ENCODE results near the gene KIAA1958. TPM values are rescaled to one million over a fixed set of nuclear protein-coding genes. Genes with fewer than 3 reads are reported as not detected.

The KIAA1958 gene
- polyA plus RNA-seq, 3 donors = 13.0 to 13.6 (median 13.1) TPM

DNA sequence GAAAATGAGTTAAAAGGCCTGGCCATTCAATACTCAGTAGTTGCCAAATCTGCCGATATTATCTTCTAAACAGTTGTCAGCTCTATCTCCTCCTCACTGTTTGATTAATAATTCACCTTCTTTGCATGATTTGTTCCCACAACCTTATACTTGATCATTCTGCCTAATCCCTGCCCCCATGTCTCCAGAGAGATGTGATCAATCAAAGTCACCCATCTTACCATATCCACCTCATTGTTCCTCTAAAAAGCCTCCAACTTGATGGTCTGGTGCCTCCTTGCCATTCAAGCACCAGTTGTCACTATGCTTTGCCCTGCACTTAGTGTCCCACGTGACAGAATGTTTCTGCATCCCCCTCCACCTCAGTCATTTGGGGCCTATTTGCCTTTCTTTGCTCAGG lies 41.3 kb downstream of the KIAA1958 start:
- DNase-seq (ENCODE audit: low read depth in 3 of 3, low spot score in 2 of 3) = no peak

DNA sequence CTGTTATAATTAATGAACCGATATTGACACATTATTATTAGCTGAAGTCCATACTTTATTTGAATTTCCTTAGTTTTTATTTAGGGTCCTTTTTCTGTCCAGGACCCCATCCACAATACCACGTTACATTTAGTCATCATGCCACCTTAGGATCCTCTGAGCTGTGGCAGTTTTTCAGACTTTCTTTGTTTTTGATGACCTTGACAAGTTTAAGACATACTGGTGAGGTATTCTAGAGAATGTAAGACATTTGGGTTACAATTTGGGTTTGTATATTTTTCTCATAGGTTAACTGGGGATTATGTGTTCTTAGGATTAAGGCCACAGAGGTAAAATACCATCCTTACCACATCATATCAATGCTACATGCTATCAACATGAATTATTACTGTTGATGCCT lies 42.7 kb downstream of the KIAA1958 start:
- no peak for DNase-seq (ENCODE audit: low read depth in 3 of 3, low spot score in 2 of 3)

DNA sequence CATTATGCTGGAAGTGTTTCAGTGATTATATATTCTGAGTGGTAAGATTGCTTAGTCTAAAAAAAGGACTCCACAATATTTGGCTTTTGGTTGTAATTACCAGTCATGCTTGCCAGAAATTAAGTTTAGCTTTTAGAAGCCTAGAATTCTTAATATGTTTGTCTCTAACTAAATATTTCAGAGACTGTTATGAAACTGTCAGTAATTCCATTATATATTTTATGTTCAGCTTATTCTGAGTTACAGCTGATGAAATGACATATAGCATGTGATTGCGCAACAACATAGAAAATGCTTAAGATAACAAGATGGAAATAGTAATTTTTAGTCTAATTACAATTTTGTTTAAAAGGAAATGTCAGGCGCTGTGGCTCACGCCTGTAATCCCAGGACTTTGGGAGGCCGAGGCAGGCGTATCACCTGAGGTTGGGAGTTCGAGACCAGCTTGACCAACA lies 44.2 kb downstream of the KIAA1958 start:
- DNase-seq (ENCODE audit: low read depth in 3 of 3, low spot score in 2 of 3) = no peak

DNA sequence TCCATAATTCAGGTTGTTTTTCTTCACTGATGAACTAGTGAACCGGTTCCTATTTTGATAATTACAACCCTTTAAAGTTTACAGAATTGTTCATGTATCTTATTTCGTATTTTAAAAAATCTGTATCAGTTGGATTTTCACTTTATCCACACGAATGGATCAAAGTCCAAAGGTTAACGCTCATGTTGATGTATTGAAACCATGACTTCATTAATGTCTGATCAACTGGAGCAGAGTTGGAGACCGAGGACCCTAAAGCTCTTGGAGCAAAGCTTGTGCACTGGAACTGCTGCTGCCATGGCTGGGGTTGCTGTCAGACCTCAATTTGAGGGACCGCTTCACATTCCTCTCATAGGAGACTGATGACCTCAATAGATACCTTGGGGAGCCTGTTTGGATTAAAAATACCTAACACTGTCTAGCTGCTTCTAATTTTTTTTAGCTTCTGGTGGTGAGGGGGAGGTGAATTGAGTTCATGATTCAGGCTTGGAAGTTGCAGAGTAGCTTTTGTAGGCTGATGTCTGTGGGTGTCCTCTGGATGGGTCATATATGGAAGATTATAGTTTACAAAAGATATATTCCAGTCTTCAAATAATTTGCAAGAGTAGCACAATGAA lies 45.1 kb downstream of the KIAA1958 start:
- no peak for DNase-seq (ENCODE audit: low read depth in 3 of 3, low spot score in 2 of 3)

DNA sequence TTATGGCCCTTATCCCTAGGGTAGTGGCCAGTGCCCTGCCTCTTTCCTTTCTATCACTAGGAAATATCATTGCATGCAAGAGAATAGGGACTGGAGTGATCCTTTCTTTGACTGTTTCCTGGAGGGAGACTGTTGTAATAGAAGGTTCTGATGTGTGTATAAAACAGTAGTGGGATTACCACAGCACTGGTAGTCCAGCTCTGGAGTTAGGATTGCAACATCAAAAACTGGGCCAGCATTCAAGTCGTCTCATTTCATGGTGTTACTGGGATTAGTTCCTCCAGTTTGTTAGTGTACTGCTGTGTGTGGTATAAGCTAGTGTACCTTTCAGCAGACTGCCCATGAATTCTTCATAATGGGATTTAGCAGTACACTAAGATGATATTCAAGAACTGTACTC lies 45.8 kb downstream of the KIAA1958 start:
- DNase-seq (ENCODE audit: low read depth in 3 of 3, low spot score in 2 of 3) = no peak

DNA sequence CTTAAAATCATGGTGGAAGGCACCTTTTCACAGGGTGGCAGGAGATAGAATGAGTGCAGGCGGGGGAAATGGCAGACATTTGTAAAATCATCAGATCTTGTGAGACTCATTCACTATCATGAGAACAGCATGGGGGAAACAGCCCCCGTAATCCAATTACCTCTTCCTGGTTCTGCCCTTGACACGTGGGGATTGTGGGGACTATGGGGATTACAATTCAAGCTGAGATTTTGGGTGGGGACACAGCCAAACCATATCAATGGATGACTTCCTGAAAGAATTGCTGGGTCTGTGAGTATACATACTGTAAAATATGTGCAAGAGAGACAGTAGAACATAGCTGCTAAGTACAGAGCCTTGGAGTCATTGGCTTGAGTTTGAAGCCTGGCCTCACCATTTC lies 47.0 kb downstream of the KIAA1958 start:
- DNase-seq (ENCODE audit: low read depth in 3 of 3, low spot score in 2 of 3) = no peak

DNA sequence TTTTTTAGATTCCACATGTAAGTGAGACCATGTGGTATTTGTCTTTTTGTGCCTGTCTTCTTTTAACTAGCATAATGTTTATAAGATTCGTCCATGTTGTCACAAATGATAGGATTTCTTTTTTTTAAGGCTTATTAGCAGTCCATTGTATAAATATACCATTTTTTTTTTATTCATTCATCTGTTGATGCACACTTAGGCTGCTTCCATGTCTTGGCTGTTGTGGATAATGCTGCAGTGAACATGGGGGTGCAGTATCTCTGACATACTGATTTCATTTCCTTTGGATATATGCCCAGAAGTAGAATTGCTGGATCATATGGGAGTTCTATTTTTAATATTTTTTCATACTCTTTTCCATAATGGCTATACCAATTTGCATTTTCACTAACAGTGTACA lies 48.7 kb downstream of the KIAA1958 start:
- DNase-seq (ENCODE audit: low read depth in 3 of 3, low spot score in 2 of 3) = no peak

DNA sequence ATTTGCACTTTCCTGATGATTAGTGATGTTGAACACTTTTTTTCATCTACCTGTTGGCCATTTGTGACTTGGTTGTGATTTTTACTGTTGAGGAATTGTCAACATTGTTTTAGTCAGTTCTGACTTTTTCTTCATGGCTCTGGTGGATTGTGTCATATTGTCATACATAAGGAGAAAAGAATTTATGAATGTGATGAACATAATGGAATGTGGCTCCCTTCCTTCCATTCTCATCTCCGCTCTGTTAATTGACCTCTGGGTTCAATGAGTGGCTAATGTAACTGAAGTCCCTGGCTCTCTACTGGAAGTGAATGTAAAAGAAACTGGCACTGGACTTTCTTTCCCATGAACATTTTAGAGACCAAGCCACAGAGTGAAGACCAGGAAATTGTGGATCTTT lies 49.2 kb downstream of the KIAA1958 start:
- DNase-seq (ENCODE audit: low read depth in 3 of 3, low spot score in 2 of 3) = no peak

DNA sequence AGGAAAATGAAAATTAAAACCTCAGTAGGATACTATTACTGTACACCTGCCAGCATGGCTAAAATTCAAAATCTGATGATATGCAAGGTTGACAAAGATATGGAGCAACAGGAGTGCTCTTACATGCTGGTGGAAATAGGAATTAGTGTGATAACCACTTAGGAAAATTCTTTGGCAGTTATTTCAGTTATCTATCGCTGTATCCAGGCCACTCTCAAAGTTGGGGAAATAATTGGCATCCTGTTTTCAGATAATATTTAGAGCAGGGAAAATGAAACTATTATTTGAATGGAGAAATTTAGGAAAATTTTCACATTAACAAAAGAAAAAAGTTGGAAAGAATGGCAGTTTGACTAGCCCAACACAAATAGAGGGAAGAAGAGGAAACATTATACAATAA lies 50.9 kb downstream of the KIAA1958 start:
- DNase-seq (ENCODE audit: low read depth in 3 of 3, low spot score in 2 of 3) = no peak

DNA sequence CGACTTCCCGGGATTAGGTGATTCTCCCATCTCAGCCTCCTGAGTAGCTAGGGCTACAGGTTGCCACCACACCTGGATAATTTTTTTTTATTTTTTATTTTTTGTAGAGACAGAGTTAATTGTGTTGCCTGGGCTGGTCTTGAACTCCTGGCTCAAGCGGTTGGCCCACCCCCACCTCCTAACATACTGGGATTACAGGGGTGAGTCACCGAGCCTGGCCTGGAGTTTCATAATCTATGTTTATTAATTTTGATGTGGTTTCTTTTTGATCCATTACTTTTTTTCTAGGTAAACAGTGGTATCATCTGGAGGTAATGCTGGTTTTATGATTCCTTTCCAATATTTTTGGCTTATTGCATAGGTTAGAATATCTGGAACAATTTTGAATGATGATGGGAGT lies 54.2 kb downstream of the KIAA1958 start:
- no peak for DNase-seq (ENCODE audit: low read depth in 3 of 3, low spot score in 2 of 3)

DNA sequence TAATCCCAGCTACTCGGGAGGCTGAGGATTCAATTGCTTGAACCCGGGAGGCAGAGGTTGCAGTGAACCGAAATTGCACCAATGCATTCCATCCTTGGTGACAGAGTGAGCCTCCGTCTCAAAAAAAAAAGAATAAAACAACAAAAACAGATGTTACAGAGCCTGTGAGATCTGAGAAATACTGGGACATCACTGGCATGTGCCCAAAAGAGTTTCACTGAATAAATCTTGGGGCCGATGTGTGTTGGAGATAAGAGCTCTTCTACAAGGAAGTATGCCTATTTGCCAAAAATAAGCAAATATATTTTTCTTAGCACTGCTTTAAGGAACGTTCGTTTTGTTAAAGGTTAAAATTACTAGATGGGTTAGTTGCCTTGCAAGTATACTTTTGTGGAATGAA lies 55.1 kb downstream of the KIAA1958 start:
- DNase-seq (ENCODE audit: low read depth in 3 of 3, low spot score in 2 of 3) = no peak

DNA sequence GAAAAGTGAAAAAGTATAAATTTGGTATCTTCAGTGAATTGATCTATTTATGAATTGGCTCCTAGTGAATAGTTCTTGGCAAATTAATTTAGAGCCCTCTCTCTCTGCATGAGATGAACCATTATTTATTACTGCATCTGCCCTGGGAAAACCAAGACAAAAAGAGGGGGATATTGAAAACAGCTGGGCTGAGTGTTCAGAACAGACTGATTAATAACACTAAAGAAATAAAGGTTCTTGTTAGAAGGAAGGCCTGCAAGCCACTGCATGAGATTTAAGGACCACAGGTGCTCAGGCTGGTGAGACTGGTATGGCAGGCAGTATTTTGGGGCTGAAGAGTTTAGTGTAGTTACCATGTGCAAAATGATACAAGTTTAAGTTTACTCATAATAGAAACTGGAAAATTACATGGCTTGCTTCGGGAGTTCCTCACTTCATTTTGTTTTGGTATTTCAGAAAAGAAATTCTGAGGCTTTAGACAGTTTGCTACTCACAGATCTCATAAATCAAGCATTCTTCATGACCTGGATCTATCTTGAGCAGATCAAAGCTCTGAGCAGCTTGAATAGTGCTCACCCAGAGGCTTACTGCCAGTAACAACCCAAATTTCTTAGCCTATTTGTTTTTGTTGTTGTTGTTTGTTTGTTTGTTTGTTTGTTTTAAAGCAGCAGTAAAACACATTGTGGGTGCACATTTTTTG lies 56.1 kb downstream of the KIAA1958 start:
- DNase-seq (ENCODE audit: low read depth in 3 of 3, low spot score in 2 of 3) = no peak

DNA sequence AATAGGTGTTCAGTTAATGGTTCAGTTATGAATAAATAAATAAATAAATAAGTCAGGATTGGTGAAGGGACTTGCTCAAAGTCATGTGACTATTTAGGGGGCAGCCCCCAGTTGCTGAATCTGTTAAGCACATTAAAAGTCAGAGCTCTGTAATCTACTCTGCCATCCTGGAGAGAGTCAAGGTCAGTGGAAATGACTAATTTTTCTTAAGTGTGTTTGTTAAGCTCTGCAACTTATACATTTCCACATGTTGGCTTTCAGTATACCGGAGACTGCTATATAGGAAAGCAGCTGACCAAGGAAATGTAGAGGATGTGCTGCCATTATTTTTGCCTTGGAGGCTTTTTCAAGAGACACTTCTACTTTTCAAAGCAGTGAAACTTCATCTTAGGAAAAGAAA lies 57.9 kb downstream of the KIAA1958 start:
- no peak for DNase-seq (ENCODE audit: low read depth in 3 of 3, low spot score in 2 of 3)

DNA sequence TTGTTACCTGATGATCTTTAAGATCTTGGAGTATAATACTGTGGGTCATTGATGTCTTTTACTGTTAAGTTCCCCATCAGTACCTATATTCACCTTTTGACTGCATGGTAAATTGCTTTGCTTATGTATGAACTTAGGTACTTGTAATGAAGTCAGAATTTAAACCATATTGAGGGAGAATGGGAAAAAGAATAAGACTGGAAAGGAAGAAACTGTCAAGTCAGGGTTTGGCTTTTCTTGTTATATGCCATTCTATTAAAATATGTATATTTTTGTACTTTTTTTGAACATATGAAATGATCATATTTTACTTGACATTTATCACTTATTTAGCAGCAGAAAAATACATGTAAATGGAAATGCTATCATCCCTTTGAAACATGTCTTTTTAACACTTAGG lies 58.6 kb downstream of the KIAA1958 start:
- no peak for DNase-seq (ENCODE audit: low read depth in 3 of 3, low spot score in 2 of 3)

DNA sequence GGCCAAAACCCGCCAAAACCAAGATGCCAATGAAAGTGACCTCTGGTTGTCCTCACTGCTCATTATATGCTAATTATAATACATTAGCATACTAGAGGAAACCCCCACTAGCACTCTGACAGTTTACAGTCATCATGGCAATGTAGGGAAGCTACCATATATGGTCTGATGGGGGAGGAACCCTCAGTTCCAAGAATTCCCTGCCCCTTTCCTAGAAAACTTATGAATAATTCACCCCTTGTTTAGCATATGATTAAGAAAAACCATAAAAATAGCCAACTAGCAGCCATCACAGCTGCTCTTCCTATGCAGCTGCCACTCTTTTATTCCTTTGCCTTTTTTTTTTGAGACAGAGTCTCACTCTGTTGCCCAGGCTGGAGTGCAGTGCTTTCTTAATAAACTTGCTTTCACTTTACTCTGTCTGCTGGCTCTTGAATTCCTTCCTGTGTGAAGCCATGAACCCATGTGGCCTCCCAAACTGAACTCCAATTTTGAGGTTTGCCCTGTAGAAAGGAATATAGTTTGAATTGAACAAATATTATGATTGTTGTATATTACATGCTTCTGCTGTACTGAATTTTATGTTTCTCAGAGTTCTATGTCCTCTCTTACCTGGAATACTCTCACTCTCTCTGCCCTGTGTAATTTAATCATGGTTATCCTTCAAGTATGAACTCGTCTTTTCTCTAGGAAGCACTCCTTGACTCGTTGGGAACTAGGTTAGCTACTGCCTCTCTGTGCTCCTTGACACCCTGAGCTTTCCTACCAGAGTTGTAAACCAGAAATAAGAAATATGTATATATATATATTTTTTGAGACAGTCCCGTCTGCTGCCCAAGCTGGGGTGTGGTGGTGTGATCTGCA lies 59.8 kb downstream of the KIAA1958 start:
- DNase-seq (ENCODE audit: low read depth in 3 of 3, low spot score in 2 of 3) = no peak

DNA sequence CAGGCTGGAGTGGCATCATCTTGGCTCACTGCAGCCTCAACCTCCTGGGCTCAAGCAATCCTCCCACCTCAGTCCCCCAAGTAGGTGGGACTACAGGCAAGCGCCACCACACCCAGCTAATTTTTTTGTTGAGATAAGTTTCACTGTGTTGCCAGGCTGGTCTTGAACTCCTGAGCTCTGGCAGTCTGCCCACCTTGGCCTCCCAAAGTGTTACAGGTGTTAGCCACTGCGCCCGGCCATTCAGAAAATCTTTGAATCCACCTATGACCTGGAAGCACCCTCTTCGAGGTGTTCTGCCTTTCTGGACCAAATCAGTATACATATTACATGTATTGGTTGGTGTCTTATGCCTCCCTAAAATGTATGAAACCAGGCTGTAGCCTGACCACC lies 61.4 kb downstream of the KIAA1958 start:
- DNase-seq (ENCODE audit: low read depth in 3 of 3, low spot score in 2 of 3) = no peak

DNA sequence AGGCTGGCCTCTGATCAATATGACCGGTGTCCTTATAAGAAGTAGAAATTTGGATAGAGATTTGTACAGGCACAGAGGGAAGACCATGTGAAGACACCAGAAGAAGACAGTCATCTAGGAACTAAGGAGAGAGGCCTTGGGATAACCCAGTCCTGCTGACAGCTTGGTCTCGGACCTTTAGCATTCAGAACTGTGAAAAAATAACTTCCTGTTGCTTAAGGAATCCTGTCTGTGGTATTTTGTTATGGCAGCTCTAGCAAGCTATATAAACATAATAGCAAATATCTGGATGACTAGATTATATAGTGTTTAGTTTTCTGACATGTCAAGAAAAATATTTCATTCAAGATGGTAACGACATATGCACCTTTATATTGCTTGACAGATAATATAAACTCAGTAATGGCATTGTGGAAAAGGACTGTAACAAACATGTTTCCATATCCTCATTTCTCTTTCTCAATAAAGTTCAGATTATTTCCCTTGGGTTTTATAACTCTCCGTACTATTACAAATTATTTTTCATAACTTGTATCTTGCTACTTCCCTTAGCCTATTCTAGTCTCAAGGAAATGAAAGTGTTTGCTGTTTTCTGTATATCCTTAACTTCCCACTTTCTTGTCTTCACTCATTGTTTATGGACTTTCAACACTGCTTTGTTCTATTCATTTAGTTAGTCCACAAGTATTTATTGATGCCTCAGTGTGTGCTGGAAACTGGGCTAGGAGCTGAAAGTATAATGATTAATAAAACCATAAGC lies 62.4 kb downstream of the KIAA1958 start:
- DNase-seq (ENCODE audit: low read depth in 3 of 3, low spot score in 2 of 3) = no peak

DNA sequence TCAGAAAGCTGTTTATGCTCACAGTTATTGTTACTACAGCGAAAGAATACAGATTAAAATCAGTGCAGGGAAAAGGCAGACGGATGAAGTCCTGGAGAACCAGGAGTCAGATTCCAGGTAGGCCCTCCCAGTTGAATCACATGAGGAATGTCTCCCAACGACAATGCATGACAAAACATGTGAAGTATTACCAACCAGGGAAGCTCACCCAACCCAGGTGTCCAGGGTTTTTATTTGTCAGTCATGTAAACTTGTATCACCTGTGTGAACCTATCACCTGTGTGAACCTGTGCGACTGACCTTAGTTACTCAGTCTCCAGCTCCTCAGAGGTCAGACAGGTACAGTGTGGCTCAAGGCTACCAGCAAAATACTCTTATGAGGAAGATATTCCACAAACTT lies 63.9 kb downstream of the KIAA1958 start:
- no peak for DNase-seq (ENCODE audit: low read depth in 3 of 3, low spot score in 2 of 3)

DNA sequence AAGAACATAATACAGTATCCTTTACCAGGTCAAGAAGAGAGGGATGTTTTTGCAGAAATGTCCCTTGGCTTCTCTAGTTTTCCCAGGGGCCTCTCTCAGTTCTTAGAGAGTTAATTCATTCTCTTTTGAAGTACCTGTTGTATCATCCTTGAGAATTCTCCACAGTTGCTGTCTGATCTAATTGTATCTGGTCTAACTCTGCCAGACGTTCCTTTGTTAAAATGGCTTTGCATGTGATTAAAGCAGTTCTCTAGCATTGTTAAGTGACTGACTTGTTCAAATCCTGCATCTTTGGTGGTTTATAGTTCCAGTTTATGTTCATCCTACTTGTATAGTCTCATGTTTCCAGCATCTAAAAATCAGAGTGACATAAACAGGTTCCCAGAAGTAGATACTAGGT lies 65.0 kb downstream of the KIAA1958 start:
- no peak for DNase-seq (ENCODE audit: low read depth in 3 of 3, low spot score in 2 of 3)

DNA sequence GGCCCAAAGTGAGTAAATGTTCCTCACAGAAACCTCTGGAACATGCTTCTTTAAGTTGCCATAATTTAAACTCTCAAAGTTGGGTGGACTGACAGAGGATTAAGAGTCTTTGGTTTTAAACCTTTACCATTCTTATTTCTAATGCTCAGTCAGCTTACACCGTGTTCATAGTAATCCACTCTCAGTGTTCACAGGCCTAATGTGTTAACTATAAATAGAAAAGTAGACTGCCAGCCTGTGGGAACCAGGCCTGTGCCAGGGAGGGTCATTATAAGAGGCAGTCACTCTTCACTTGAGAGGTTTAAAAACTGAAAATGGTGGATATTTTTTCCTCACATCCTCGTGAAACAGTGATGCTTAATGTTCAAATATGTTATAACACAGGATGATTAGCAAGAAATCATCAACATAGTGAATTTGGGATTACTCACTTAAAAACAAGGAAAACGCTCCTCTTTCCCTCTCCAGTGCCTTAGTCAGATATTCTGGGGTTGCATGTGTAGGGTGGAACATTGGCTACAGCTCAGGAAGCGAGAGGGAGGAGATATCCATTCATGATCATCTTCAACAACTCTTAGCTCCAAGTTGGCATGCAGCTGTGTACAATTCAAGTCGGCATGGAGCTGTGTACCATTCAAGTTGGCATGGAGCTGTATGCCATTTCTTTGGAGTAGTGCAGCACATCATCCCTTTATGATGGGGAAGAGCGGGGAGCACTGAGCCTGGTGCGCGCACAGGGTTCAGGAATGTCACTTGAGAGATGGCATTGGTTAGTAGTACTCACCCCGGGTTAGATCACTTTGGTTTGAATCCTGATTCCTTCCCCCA lies 65.8 kb downstream of the KIAA1958 start:
- no peak for DNase-seq (ENCODE audit: low read depth in 3 of 3, low spot score in 2 of 3)
